Prostate gland (tissue), 2 donors: Measurements from ENCODE around the gene TNRC18. TPM values are rescaled to one million over a fixed set of nuclear protein-coding genes. Genes with fewer than 3 reads are reported as not detected.
"Not testable (repeated sequence)": the region's sequence is repeated elsewhere in the genome, so short reads cannot be mapped to it uniquely, and the experiment has no call there.

ENCODE experiments used
- DNase-seq: peaks from one replicate; pipeline ENCODE4 v3.0.0-alpha.2; 2019; ENCODE audit warnings: low spot score
- H3K27ac ChIP-seq, 2 donors: fragments of 200-600 bp; sonication (generic); 2 replicates each; pipeline ENCODE4 v1.5.1; 2017 to 2019
- H3K27me3 ChIP-seq: fragments of 200-600 bp; sonication (generic); replicated peaks from 2 replicates; pipeline ENCODE4 v1.5.1; 2019; ENCODE audit not compliant: insufficient read depth
- H3K36me3 ChIP-seq, 2 donors: fragments of 200-600 bp; sonication (generic); 1 replicate in 1 of 2; 2 replicates in 1 of 2; pipeline versions ENCODE4 v1.5.1 to v1.8.1; 2017 to 2019
- H3K4me1 ChIP-seq: fragments of 200-600 bp; sonication (generic); replicated peaks from 2 replicates; pipeline ENCODE4 v1.5.1; 2019
- H3K4me3 ChIP-seq, 2 donors: fragments of 200-600 bp; sonication (generic); 2 replicates each; pipeline ENCODE4 v1.5.1; 2017 to 2019
- H3K9me3 ChIP-seq: fragments of 200-600 bp; sonication (generic); 2 replicates; pipeline ENCODE4 v1.5.1; 2017
- POLR2A ChIP-seq: fragments of 450-650 bp; IDR thresholded peaks from one replicate; pipeline ENCODE4 v1.6.1; 2016; ENCODE audit warnings: antibody characterized with exemption, mild to moderate bottlenecking
- POLR2AphosphoS5 ChIP-seq: sonication (generic); formaldehyde crosslinking; IDR thresholded peaks from one replicate; pipeline ENCODE4 v1.6.1; 2017; ENCODE audit warnings: antibody characterized with exemption
- WGBS: methylation state at CpG from one replicate; pipeline ENCODE4 v1.1.5; 2018; 5-methylcytosine and 5-hydroxymethylcytosine counted together
- intact Hi-C: fragments of 100-400 bp; cut with DNase I; formaldehyde crosslinking; loops from one replicate; pipeline ENCODE4 v1.14.2; 2022
- total RNA-seq, 2 donors: library from RNA; depleted of rRNA; stranded (reverse); fragments of >200 nt; gene quantifications; one replicate each; pipeline ENCODE4 v1.1.0, GENCODE V29; 2016
- TF ChIP-seq, protein P1 (sequence below), 4 experiments: fragments of 200-600 bp in 2 of 4; fragments of 450-650 bp in 2 of 4; sonication (generic) in 2 of 4; IDR thresholded peaks; 1 replicate in 3 of 4; 2 replicates in 1 of 4; pipeline ENCODE4 v1.5.1; 2016 to 2019; ENCODE audit warnings: antibody characterized with exemption in 4 of 4, mild to moderate bottlenecking in 2 of 4, moderate library complexity in 2 of 4

Gene TNRC18
- total RNA-seq, 2 donors from 2014 or later = 138 to 290 TPM

DNA sequence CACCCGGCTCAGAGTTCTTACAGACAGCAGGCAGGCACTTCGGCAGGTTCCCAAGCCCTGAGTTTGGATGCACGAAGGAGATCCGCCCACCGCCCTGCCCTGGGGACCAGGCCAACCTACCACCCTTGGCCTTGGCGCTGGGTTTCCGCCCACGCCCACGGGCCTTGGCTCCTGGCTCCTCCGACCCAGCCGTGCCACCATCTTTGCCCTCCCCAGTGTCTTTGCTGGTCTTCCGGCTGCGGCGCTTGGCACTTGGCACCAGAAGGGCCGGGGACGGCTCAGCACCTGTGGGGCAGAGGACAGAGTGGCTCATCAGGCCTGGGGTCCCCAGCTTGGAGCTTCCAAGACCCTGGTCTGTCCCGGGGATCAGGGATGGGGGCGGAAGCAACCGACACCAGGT lies 108.8 kb downstream of the TNRC18 start:
- intact Hi-C loops = no loop called here
- Histone ChIP-seq H3K9me3 (no peaks in the 10 kb centered on the region), H3K27ac (no peak overlapping the region), H3K27me3 (no peaks in the 10 kb centered on the region), H3K36me3 (peaks cover 0 to 13% of the 10 kb centered on the region in 2 donors), H3K4me1 (no peaks in the 10 kb centered on the region), H3K4me3 (no peak overlapping the region)
- no peak for TF ChIP-seq POLR2A
- no peak for TF ChIP-seq POLR2AphosphoS5
- TF ChIP-seq, protein P1, sequence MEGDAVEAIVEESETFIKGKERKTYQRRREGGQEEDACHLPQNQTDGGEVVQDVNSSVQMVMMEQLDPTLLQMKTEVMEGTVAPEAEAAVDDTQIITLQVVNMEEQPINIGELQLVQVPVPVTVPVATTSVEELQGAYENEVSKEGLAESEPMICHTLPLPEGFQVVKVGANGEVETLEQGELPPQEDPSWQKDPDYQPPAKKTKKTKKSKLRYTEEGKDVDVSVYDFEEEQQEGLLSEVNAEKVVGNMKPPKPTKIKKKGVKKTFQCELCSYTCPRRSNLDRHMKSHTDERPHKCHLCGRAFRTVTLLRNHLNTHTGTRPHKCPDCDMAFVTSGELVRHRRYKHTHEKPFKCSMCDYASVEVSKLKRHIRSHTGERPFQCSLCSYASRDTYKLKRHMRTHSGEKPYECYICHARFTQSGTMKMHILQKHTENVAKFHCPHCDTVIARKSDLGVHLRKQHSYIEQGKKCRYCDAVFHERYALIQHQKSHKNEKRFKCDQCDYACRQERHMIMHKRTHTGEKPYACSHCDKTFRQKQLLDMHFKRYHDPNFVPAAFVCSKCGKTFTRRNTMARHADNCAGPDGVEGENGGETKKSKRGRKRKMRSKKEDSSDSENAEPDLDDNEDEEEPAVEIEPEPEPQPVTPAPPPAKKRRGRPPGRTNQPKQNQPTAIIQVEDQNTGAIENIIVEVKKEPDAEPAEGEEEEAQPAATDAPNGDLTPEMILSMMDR (IDR thresholded peaks at IDR 0.05) = no peak
- no peak for DNase-seq
- 89% methylated on average over 19 of the region's 19 CpGs for WGBS

DNA sequence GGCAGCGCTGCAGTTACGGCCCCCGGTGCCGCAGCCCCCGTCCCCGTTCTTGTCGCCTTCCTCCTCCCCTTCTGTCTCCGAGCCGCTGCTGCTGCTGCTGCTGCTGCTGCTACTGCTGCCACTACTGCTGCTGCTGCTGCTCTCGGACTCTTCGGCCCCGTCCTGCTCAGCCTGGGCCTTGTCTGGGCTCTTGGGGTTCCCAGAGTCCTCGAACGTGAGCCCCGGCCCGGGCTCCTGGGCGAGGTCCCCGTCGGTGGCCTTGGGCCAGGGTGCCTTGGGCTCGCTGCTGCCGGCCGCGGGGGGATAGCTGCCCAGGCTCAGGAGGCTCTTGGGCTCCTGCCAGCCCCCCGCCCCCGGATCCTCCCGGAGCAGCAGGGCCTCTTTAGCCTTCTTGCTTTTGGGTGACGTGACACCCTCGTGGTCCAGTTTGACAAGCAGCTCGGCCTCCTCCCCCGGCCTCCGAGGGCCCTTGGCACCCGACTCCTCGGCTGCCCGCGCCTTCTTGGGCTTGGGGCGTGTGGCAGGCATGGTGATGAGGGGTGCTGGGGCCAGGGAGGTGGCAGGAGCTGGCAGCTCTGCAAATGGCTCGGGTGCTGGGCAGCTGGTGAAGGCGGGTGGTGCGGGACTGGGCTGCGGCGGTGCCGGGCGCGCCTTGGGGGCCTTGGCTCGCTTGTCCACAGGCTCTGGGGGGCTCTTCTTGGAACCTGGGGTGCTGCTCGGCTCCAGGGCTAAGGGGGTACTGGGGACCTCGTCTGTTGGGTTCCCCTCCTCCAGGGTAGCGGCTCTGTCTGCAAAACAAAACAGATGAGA lies 110.4 kb downstream of the TNRC18 start:
- H3K27me3 ChIP-seq, DNase-seq, H3K27ac ChIP-seq, H3K9me3 ChIP-seq, intact Hi-C loops, H3K4me3 ChIP-seq, H3K4me1 ChIP-seq: not testable (repeated sequence)
- H3K36me3 ChIP-seq = peaks cover 0 to 18% of the 10 kb centered on the region in 2 donors
- WGBS = 76% methylated on average over 44 of the region's 48 CpGs

DNA sequence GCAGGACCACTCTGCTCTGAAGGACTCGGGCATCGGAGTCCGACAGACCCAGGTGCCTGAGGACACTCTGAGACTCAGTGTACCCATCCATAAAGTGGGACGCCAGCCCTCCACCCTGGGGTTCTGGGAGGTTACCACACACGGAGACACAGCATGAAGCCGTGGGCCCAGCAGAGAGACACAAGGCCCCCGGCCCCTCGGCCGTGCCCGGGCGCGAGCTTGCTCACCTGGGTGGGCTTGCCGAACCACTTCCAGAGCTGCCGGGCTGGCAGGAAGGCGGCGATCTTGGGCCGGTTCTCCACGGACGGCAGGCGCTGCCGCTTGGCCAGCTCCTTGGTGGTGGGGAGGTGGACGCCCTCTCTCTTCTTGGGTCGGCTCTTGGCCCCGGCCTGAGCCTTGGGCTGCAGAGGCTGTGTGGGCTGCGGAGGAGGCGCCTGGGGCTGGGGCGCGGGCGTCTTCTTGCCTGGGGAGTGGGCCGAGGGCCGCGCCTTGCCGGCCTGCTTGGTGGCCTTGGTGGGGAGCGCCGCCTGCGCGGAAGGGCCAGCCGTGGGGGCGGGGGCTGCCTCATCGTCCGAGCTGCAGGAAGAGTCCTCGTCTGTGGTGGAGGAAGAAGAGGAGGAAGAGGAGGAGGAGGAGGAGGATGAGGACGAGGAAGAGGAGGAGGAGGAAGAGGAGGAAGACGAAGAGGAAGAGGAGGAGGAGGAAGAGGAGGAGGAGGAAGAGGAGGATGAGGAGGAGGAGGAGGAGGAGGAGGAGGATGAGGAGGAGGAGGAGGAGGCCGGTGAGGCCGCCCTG lies 111.2 kb downstream of the TNRC18 start:
- intact Hi-C loops, H3K27me3 ChIP-seq, H3K27ac ChIP-seq, H3K9me3 ChIP-seq, DNase-seq, H3K4me3 ChIP-seq, H3K4me1 ChIP-seq: not testable (repeated sequence)
- 86% methylated on average over 25 of the region's 46 CpGs for WGBS
- peaks cover 0 to 24% of the 10 kb centered on the region in 2 donors for H3K36me3 ChIP-seq

DNA sequence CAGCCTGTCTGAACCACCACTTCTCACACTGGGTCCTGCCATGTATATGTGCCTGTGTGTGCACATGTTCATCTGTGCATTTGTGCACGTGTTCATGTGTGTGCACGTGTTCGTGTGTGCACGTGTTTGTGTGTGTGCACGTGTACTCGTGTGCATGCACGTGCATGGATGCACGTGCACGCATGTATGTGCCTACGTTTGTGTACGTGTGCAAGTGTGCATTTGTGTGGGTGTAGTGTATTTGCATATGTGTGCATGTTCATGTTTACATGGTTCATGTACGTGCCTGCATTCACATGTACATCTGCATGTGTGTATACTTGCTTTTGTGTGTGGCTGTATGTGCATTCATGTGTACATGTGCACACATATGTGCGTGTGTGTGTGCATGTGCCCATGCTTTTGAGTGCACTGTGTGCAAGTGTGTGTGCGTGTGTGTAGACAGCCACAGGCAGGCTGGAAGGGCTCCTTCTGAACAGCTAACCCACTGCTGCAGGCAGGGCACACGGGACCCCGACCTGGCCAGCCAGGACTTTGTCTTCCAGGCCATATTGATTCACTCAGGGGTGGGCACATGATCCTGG lies 112.7 kb downstream of the TNRC18 start:
- H3K27me3 ChIP-seq = no peaks in the 10 kb centered on the region
- WGBS = 95% methylated on average over 15 of the region's 16 CpGs
- TF ChIP-seq POLR2A = no peak
- TF ChIP-seq, protein P1 (IDR thresholded peaks at IDR 0.05) = no peak
- no peak for TF ChIP-seq POLR2AphosphoS5
- peaks cover 0 to 24% of the 10 kb centered on the region in 2 donors for H3K36me3 ChIP-seq
- no peak overlapping the region for H3K27ac ChIP-seq
- no peak overlapping the region for H3K4me3 ChIP-seq
- no peak for DNase-seq
- intact Hi-C loops = no loop called here
- no peaks in the 10 kb centered on the region for H3K4me1 ChIP-seq
- no peaks in the 10 kb centered on the region for H3K9me3 ChIP-seq

DNA sequence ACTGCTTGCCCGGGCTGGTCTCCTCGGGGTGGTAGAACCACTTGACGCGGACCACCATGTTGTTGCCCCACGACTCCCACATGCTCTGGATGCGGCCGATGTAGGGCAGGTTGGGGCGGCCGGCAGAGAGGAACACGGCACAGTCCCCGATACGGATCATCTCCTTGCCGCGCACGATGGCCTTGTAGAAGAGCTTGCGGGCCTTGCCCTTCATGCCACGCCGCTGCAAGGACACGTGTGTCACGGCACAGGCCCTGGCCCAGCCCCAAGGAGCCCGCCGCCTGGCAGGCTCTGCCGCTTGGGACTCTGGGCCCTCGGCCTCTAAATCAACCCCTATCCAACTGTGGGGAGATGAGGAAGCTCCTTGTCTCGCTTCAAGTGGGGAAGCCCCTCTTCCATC lies 114.5 kb downstream of the TNRC18 start:
- no peak for DNase-seq
- Histone ChIP-seq H3K4me3 (no peak overlapping the region), H3K27ac (no peak overlapping the region), H3K4me1 (no peaks in the 10 kb centered on the region), H3K9me3 (no peaks in the 10 kb centered on the region), H3K27me3 (no peaks in the 10 kb centered on the region), H3K36me3 (peaks cover 0 to 16% of the 10 kb centered on the region in 2 donors)
- TF ChIP-seq POLR2AphosphoS5 = no peak
- TF ChIP-seq POLR2A = no peak
- TF ChIP-seq, protein P1 (IDR thresholded peaks at IDR 0.05) = no peak
- intact Hi-C loops = no loop called here
- 90% methylated on average over 21 of the region's 25 CpGs for WGBS

DNA sequence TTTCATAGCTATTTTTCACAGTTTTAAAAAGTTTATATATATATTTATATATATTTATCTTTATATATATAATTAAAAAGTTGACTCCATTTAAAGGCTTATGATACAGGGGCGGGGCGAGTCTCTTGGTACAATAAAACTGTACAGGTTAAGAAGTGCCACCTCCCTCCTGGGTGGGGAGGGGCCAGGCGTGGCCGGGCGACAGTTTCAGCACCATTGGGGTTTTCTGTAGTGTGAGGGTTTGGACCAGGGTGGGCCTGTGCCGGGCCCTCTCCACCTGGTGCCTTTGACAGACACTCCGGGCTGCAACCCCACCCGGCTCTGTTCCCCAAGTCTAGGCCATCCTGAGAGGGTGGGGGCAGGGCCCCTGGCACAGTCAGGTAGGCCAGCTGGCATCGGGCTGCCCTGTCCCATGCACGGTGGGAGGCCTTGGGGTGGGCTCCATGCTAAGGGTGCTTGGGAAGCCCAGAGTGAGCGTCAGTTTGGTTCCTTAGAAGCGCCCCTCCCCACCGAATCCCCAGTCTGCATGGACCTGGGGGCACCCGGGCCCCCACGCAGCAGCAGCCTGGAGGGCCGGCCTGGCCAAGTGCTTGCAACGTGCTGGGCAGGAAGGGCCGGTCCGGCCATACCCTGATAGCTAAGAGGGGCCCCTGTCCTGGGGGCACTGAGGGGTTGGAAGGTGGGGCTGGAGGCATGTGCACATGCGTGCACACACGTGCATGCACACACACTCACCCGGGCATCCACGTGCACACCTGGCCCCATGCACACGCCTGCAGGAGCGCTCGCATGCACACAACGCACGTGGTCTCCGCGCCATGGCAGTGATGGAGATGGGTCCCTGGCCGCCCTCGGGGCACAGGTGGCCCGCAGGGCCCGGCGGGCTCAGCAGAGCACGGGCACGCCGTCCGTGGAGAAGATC lies 116.2 kb downstream of the TNRC18 start:
- intact Hi-C loops, DNase-seq, H3K9me3 ChIP-seq, H3K27me3 ChIP-seq, H3K27ac ChIP-seq, H3K4me3 ChIP-seq, H3K4me1 ChIP-seq: not testable (repeated sequence)
- 87% methylated on average over 39 of the region's 39 CpGs for WGBS
- peaks cover 0 to 16% of the 10 kb centered on the region in 2 donors for H3K36me3 ChIP-seq

DNA sequence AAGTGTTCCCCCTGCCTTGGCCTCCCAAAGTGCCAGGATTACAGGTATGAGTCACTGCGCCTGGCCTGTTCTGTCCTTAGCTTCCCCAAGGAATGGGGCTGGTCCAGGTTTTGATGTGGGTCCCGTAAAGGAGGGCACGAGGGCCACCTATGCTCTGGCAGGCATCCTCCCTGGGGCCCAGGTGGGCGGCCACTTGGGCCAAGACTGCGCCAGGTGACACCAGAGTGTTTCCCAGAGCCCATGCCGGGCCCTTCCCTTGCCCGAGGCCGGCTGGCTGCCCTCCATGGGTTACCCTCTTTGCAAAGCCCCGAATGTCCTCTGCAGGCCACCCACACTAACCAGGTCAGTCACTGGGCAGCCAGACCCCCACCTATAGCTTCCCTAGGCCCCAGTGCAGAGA lies 118.6 kb downstream of the TNRC18 start:
- DNase-seq, H3K9me3 ChIP-seq, intact Hi-C loops, H3K27ac ChIP-seq, H3K27me3 ChIP-seq, H3K4me1 ChIP-seq, H3K4me3 ChIP-seq: not testable (repeated sequence)
- H3K36me3 ChIP-seq = peaks cover 0 to 13% of the 10 kb centered on the region in 2 donors
- WGBS = 81% methylated on average over 9 of the region's 9 CpGs
